Measurements from ENCODE around the gene DES. TPM values are rescaled to one million over a fixed set of nuclear protein-coding genes. Genes with fewer than 3 reads are reported as not detected.

The DES gene
- total RNA-seq, 1 donor from 2014 or later: 9.3 TPM

DNA sequence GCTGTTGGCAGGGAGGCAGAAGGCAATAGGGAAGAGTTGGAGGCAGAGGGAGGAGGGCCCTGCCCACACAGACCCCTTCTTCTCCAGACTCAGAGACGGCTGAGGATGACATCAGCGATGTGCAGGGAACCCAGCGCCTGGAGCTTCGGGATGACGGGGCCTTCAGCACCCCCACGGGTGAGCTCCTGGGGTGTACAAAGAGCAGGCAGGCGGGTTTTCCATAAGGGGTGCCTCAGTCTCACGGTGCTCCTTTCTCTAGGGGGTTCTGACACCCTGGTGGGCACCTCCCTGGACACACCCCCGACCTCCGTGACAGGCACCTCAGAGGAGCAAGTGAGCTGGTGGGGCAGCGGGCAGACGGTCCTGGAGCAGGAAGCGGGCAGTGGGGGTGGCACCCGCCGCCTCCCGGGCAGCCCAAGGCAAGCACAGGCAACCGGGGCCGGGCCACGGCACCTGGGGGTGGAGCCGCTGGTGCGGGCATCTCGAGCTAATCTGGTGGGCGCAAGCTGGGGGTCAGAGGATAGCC lies 26.5 kb downstream of the DES start:
- no peak overlapping the region for H3K27ac Mint-ChIP-seq

GRCh38 chr2:219445220-219445640 lies 27.1 kb downstream of the DES start:
- Mint-ChIP-seq H3K4me1 (ENCODE audit: unreplicated experiment) (peaks cover 19% of the 10 kb centered on the region), H3K27ac (peak overlapping the region; percentile 41), H3K4me3 (no peak overlapping the region), H3K36me3 (peaks cover 6% of the 10 kb centered on the region), H3K27me3 (peaks cover 35% of the 10 kb centered on the region), H3K9me3 (no peaks in the 10 kb centered on the region)
- TF ChIP-seq, protein P1, sequence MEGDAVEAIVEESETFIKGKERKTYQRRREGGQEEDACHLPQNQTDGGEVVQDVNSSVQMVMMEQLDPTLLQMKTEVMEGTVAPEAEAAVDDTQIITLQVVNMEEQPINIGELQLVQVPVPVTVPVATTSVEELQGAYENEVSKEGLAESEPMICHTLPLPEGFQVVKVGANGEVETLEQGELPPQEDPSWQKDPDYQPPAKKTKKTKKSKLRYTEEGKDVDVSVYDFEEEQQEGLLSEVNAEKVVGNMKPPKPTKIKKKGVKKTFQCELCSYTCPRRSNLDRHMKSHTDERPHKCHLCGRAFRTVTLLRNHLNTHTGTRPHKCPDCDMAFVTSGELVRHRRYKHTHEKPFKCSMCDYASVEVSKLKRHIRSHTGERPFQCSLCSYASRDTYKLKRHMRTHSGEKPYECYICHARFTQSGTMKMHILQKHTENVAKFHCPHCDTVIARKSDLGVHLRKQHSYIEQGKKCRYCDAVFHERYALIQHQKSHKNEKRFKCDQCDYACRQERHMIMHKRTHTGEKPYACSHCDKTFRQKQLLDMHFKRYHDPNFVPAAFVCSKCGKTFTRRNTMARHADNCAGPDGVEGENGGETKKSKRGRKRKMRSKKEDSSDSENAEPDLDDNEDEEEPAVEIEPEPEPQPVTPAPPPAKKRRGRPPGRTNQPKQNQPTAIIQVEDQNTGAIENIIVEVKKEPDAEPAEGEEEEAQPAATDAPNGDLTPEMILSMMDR (conservative IDR thresholded peaks at IDR 0.05): no peak
- DNase-seq (ENCODE audit: extremely low spot score, unreplicated experiment): no peak

More for the DNA sequence above, 26.5 kb downstream of the DES start:
- Mint-ChIP-seq H3K4me1 (ENCODE audit: unreplicated experiment) (peaks cover 19% of the 10 kb centered on the region), H3K4me3 (no peak overlapping the region), H3K36me3 (peaks cover under 1% of the 10 kb centered on the region), H3K27me3 (peaks cover 33% of the 10 kb centered on the region), H3K9me3 (no peaks in the 10 kb centered on the region)
- no peak for DNase-seq (ENCODE audit: extremely low spot score, unreplicated experiment)
- TF ChIP-seq, protein P1 (conservative IDR thresholded peaks at IDR 0.05): no peak

DNA sequence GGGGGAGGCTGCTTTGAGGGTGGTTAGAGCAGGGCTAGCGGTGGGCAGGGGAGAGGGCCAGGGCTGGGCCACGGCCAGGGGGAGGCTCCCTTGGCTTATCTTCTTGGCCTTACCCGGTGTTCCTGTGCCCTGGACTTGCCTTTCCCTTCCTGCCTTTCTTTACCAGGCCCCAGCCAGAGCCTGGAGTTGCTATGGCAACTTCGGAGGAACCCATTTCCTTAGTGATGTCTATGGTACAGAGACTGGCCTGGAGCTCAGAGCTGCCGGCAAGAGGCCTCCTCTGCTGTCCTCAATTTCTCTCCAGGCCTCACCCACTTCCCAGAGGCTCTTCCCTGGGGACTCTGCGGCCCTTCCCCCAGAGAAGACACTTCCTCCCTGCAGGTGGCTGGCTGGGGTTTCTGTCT lies 27.9 kb downstream of the DES start:
- no peak for DNase-seq (ENCODE audit: extremely low spot score, unreplicated experiment)
- H3K4me1 Mint-ChIP-seq (ENCODE audit: unreplicated experiment): peaks cover 13% of the 10 kb centered on the region
- H3K36me3 Mint-ChIP-seq: peaks cover 6% of the 10 kb centered on the region
- H3K27ac Mint-ChIP-seq: no peak overlapping the region
- H3K27me3 Mint-ChIP-seq: peaks cover 35% of the 10 kb centered on the region
- no peaks in the 10 kb centered on the region for H3K9me3 Mint-ChIP-seq
- TF ChIP-seq, protein P1 (conservative IDR thresholded peaks at IDR 0.05): no peak
- peak overlapping the region; percentile 54 for H3K4me3 Mint-ChIP-seq

- Mint-ChIP-seq H3K9me3 (no peaks in the 10 kb centered on the region), H3K27me3 (peaks cover 31% of the 10 kb centered on the region), H3K4me1 (ENCODE audit: unreplicated experiment) (peaks cover 9% of the 10 kb centered on the region), H3K4me3 (no peak overlapping the region), H3K36me3 (peaks cover 6% of the 10 kb centered on the region), H3K27ac (no peak overlapping the region)
- no peak for DNase-seq (ENCODE audit: extremely low spot score, unreplicated experiment)
- TF ChIP-seq, protein P1 (conservative IDR thresholded peaks at IDR 0.05): no peak
These were observed 28.5 kb downstream of the DES start for GRCh38 chr2:219446689-219447088.

DNA sequence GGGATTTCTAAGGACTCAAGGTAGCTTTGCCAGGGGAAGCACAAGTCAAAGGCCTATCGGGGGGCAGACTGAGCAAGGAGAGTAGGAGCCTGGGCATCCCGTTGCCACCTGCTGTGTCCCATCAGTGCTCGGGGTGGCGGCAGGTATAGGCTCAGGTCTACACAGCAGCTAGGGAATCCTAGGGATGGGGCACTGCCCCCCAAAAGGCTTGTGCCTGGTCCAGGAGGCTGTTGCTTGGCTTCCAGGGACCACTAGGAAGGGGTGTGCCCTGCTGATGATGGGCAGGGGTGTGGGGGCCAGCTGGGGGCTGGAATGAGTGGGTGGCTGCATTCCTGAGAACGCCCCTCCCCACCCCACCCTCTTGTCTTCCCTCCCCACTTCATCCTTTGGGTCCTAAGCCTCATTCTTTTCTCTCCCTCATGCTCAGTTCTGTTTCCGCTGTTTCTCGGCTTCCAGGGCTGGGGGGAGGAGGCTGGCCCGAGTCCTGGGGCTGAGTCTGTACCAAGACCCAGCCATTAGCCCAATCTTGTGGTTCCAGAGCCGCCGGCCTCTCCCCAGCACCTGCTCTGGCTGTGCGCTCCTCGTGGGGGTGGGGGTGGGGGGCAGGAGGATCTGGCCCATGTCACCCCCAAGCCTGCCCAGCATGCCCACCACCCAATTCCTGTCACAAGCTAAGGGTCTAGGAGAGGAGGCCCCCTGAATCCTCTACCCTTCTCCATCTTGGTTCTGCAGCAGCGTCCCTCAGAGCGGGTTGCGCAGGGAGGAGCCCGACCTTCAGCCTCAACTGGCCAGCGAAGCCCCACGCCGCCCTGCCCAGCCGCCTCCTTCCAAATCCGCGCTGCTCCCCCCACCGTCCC lies 29.3 kb downstream of the DES start:
- Mint-ChIP-seq H3K36me3 (peaks cover 6% of the 10 kb centered on the region), H3K9me3 (no peaks in the 10 kb centered on the region), H3K27me3 (peaks cover 32% of the 10 kb centered on the region), H3K4me1 (ENCODE audit: unreplicated experiment) (peaks cover 9% of the 10 kb centered on the region), H3K27ac (no peak overlapping the region), H3K4me3 (no peak overlapping the region)
- DNase-seq (ENCODE audit: extremely low spot score, unreplicated experiment): no peak
- TF ChIP-seq, protein P1 (conservative IDR thresholded peaks at IDR 0.05): no peak
